Measurements from ENCODE around the gene DNAH7. TPM values are rescaled to one million over a fixed set of nuclear protein-coding genes. Genes with fewer than 3 reads are reported as not detected.
A peak's percentile ranks its signal among the peaks of the same experiment; 100 is the strongest.

DNAH7 gene
- total and polyA plus RNA-seq, 2 experiments from 2014 or later = 0.35 to 1.1 TPM

DNA sequence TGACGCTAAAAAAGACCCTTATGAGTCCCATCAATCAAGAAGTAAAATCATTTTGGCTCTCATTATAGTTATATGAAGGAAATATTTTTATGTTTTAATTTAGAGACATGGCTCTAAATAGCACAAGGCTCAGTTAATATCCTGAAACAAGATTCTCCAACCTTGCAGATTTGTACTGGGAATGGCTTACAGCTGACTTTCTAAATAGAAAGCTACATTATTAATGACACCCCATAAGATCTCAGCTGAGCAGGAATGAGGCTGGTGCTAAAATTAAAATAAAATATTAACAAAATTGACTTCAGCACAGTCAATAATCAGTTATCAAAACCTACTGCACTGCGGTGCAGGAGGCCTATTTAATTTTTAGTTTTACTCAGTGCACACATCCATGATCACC lies 274.8 kb downstream of the DNAH7 start (continued):
- TF ChIP-seq, protein P1, sequence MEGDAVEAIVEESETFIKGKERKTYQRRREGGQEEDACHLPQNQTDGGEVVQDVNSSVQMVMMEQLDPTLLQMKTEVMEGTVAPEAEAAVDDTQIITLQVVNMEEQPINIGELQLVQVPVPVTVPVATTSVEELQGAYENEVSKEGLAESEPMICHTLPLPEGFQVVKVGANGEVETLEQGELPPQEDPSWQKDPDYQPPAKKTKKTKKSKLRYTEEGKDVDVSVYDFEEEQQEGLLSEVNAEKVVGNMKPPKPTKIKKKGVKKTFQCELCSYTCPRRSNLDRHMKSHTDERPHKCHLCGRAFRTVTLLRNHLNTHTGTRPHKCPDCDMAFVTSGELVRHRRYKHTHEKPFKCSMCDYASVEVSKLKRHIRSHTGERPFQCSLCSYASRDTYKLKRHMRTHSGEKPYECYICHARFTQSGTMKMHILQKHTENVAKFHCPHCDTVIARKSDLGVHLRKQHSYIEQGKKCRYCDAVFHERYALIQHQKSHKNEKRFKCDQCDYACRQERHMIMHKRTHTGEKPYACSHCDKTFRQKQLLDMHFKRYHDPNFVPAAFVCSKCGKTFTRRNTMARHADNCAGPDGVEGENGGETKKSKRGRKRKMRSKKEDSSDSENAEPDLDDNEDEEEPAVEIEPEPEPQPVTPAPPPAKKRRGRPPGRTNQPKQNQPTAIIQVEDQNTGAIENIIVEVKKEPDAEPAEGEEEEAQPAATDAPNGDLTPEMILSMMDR (conservative IDR thresholded peaks at IDR 0.05; ENCODE audit: low read depth in 2 of 2) = no peak
- TF ChIP-seq ZNF114 (CRISPR knock-in tag; IDR thresholded peaks at IDR 0.05) (no peak), NANOG (IDR thresholded peaks at IDR 0.05; ENCODE audit: borderline replicate concordance) (no peak), EZH2phosphoT487 (IDR thresholded peaks at IDR 0.05; ENCODE audit: unreplicated experiment) (no peak), ZNF331 (CRISPR knock-in tag; IDR thresholded peaks at IDR 0.05; ENCODE audit: low read depth) (no peak), CREB1 (CRISPR knock-in tag; IDR thresholded peaks at IDR 0.05; ENCODE audit: low read depth) (no peak)

DNA sequence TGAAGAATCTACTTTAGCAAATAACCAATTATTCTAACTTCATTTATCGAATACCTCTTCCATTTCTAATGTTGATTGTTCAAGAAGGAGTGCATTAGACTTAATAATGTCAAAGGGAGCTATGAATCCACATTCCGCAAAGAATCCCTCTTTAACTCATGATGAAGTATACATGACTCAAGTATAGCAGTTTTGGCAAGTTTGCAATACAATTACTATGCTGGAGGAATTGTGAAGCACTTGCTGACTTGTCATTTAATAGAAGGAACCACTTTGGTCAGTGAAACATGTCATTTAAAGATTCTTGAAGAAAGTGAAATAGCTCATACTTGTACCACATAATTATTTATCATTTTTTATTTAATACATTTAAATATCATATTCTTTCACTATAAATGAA lies 286.5 kb downstream of the DNAH7 start:
- Histone ChIP-seq H3K27ac (ENCODE audit: low read depth) (no peak overlapping the region), H3K4me2 (no peak overlapping the region), H3K4me3 (no peak overlapping the region), H3F3A (replicated peaks; ENCODE audit: low read depth) (no peaks in the 10 kb centered on the region), H3K79me2 (replicated peaks; ENCODE audit: insufficient read depth) (no peaks in the 10 kb centered on the region), H3K36me3 (ENCODE audit: insufficient read depth) (no peaks in the 10 kb centered on the region), H2AFZ (no peak overlapping the region), H3K9me2 (ENCODE audit: insufficient read depth) (no peaks in the 10 kb centered on the region), H3K27me3 (ENCODE audit: insufficient read depth) (no peaks in the 10 kb centered on the region), H3K4me1 (ENCODE audit: insufficient read depth) (no peaks in the 10 kb centered on the region), H4K20me1 (replicated peaks; ENCODE audit: insufficient read depth) (no peaks in the 10 kb centered on the region)
- Mint-ChIP-seq H3K4me1 (no peaks in the 10 kb centered on the region), H3K27ac (no peak overlapping the region), H3K27me3 (ENCODE audit: insufficient read depth, low read depth, poor library complexity) (no peaks in the 10 kb centered on the region), H3K9me3 (no peaks in the 10 kb centered on the region), H3K36me3 (ENCODE audit: low read depth) (no peaks in the 10 kb centered on the region), H3K4me3 (no peak overlapping the region)
- DNase-seq (ENCODE audit: low spot score) = no peak
- ATAC-seq = no peak
- no peak for TF ChIP-seq ZNF114 (CRISPR knock-in tag; IDR thresholded peaks at IDR 0.05)
- TF ChIP-seq, protein P2, sequence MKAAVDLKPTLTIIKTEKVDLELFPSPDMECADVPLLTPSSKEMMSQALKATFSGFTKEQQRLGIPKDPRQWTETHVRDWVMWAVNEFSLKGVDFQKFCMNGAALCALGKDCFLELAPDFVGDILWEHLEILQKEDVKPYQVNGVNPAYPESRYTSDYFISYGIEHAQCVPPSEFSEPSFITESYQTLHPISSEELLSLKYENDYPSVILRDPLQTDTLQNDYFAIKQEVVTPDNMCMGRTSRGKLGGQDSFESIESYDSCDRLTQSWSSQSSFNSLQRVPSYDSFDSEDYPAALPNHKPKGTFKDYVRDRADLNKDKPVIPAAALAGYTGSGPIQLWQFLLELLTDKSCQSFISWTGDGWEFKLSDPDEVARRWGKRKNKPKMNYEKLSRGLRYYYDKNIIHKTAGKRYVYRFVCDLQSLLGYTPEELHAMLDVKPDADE (IDR thresholded peaks at IDR 0.05) = no peak

DNA sequence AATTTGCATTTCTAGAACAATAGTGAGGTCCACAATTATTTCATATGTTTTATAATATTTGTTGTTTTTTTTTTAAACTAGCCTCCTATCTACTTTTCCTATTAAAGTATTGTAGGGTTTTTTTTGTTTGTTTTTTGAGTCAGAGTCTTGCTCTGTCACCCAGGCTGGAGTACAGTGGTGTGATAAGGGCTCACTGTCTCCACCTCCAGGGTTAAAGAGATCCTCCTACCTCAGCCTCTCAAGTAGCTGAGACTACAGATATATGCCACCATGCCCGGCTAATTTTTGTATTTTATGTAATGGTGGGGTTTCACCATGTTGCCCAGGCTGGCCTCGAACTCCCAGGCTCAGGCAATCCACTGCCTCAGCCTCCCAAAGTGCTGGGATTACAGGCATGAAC lies 289.1 kb downstream of the DNAH7 start:
- peak; percentile 17 for DNase-seq (ENCODE audit: low spot score)
- no peaks in the 10 kb centered on the region for H3F3A ChIP-seq (replicated peaks; ENCODE audit: low read depth)
- TF ChIP-seq, protein P3, sequence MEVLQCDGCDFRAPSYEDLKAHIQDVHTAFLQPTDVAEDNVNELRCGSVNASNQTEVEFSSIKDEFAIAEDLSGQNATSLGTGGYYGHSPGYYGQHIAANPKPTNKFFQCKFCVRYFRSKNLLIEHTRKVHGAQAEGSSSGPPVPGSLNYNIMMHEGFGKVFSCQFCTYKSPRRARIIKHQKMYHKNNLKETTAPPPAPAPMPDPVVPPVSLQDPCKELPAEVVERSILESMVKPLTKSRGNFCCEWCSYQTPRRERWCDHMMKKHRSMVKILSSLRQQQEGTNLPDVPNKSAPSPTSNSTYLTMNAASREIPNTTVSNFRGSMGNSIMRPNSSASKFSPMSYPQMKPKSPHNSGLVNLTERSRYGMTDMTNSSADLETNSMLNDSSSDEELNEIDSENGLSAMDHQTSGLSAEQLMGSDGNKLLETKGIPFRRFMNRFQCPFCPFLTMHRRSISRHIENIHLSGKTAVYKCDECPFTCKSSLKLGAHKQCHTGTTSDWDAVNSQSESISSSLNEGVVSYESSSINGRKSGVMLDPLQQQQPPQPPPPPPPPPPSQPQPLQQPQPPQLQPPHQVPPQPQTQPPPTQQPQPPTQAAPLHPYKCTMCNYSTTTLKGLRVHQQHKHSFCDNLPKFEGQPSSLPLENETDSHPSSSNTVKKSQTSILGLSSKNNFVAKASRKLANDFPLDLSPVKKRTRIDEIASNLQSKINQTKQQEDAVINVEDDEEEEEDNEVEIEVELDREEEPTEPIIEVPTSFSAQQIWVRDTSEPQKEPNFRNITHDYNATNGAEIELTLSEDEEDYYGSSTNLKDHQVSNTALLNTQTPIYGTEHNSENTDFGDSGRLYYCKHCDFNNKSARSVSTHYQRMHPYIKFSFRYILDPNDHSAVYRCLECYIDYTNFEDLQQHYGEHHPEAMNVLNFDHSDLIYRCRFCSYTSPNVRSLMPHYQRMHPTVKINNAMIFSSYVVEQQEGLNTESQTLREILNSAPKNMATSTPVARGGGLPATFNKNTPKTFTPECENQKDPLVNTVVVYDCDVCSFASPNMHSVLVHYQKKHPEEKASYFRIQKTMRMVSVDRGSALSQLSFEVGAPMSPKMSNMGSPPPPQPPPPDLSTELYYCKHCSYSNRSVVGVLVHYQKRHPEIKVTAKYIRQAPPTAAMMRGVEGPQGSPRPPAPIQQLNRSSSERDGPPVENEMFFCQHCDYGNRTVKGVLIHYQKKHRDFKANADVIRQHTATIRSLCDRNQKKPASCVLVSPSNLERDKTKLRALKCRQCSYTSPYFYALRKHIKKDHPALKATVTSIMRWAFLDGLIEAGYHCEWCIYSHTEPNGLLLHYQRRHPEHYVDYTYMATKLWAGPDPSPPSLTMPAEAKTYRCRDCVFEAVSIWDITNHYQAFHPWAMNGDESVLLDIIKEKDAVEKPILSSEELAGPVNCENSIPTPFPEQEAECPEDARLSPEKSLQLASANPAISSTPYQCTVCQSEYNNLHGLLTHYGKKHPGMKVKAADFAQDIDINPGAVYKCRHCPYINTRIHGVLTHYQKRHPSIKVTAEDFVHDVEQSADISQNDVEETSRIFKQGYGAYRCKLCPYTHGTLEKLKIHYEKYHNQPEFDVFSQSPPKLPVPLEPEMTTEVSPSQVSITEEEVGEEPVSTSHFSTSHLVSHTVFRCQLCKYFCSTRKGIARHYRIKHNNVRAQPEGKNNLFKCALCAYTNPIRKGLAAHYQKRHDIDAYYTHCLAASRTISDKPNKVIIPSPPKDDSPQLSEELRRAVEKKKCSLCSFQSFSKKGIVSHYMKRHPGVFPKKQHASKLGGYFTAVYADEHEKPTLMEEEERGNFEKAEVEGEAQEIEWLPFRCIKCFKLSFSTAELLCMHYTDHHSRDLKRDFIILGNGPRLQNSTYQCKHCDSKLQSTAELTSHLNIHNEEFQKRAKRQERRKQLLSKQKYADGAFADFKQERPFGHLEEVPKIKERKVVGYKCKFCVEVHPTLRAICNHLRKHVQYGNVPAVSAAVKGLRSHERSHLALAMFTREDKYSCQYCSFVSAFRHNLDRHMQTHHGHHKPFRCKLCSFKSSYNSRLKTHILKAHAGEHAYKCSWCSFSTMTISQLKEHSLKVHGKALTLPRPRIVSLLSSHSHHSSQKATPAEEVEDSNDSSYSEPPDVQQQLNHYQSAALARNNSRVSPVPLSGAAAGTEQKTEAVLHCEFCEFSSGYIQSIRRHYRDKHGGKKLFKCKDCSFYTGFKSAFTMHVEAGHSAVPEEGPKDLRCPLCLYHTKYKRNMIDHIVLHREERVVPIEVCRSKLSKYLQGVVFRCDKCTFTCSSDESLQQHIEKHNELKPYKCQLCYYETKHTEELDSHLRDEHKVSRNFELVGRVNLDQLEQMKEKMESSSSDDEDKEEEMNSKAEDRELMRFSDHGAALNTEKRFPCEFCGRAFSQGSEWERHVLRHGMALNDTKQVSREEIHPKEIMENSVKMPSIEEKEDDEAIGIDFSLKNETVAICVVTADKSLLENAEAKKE (CRISPR knock-in tag; IDR thresholded peaks at IDR 0.05) = no peak
- TF ChIP-seq, protein P1 (conservative IDR thresholded peaks at IDR 0.05; ENCODE audit: low read depth in 2 of 2) = peak; percentile 7 to 15; a peak in 1 of 4 replicates
- H3K27me3 ChIP-seq (ENCODE audit: insufficient read depth) = no peaks in the 10 kb centered on the region
- no peak overlapping the region for H2AFZ ChIP-seq
- H3K36me3 ChIP-seq (ENCODE audit: insufficient read depth) = no peaks in the 10 kb centered on the region
- no peak for ATAC-seq
- no peak overlapping the region for H3K27ac ChIP-seq (ENCODE audit: low read depth)
- Mint-ChIP-seq H3K4me1 (peaks cover 11% of the 10 kb centered on the region), H3K36me3 (ENCODE audit: low read depth) (no peaks in the 10 kb centered on the region), H3K9me3 (no peaks in the 10 kb centered on the region), H3K4me3 (no peak overlapping the region), H3K27me3 (ENCODE audit: insufficient read depth, low read depth, poor library complexity) (peaks cover 2% of the 10 kb centered on the region), H3K27ac (no peak overlapping the region)
- no peaks in the 10 kb centered on the region for H3K9me2 ChIP-seq (ENCODE audit: insufficient read depth)
- no peak overlapping the region for H3K4me2 ChIP-seq
- H3K79me2 ChIP-seq (replicated peaks; ENCODE audit: insufficient read depth) = no peaks in the 10 kb centered on the region
- H3K4me1 ChIP-seq (ENCODE audit: insufficient read depth) = peaks cover 18% of the 10 kb centered on the region; the same call in 1 of the 2 replicates
- H3K4me3 ChIP-seq = no peak overlapping the region
- no peaks in the 10 kb centered on the region for H4K20me1 ChIP-seq (replicated peaks; ENCODE audit: insufficient read depth)
